GM12875 (cell line): ENCODE results near the gene TTC38.

Experiments
- H3K4me3 ChIP-seq: one replicate; pipeline ENCODE4 v1.5.1; 2011; ENCODE audit warnings: low read depth, low read length, control low read depth
- TF ChIP-seq, protein P1 (sequence below): IDR thresholded peaks from 2 replicates; pipeline ENCODE4 v1.5.1; 2011; ENCODE audit warnings: low read depth, mild to moderate bottlenecking, control low read depth, inconsistent platforms, low read length, moderate library complexity, borderline replicate concordance; ENCODE audit not compliant: insufficient read depth

The TTC38 gene

DNA sequence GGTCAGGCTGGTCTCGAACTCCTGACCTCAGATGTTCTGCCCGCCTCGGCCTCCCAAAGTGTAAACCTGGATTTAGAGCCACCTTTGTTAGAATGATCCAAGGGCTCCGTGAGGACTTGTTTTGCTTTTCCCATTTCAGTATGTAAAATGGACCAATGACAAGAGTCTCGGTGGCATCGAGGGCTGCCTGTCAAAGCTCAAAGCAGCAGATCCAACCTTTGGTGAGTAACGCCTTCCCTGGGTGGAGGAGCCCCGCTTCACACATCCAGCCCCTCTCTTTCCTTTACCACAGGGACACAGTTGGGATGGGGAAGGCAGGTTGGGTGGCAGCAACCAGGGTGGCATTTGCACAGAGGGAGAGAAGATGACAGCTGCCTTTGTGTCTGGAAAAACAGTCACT, 4.4 kb downstream of the TTC38 start:
- no peak overlapping the region for H3K4me3 ChIP-seq
- TF ChIP-seq, protein P1, sequence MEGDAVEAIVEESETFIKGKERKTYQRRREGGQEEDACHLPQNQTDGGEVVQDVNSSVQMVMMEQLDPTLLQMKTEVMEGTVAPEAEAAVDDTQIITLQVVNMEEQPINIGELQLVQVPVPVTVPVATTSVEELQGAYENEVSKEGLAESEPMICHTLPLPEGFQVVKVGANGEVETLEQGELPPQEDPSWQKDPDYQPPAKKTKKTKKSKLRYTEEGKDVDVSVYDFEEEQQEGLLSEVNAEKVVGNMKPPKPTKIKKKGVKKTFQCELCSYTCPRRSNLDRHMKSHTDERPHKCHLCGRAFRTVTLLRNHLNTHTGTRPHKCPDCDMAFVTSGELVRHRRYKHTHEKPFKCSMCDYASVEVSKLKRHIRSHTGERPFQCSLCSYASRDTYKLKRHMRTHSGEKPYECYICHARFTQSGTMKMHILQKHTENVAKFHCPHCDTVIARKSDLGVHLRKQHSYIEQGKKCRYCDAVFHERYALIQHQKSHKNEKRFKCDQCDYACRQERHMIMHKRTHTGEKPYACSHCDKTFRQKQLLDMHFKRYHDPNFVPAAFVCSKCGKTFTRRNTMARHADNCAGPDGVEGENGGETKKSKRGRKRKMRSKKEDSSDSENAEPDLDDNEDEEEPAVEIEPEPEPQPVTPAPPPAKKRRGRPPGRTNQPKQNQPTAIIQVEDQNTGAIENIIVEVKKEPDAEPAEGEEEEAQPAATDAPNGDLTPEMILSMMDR = no peak

DNA sequence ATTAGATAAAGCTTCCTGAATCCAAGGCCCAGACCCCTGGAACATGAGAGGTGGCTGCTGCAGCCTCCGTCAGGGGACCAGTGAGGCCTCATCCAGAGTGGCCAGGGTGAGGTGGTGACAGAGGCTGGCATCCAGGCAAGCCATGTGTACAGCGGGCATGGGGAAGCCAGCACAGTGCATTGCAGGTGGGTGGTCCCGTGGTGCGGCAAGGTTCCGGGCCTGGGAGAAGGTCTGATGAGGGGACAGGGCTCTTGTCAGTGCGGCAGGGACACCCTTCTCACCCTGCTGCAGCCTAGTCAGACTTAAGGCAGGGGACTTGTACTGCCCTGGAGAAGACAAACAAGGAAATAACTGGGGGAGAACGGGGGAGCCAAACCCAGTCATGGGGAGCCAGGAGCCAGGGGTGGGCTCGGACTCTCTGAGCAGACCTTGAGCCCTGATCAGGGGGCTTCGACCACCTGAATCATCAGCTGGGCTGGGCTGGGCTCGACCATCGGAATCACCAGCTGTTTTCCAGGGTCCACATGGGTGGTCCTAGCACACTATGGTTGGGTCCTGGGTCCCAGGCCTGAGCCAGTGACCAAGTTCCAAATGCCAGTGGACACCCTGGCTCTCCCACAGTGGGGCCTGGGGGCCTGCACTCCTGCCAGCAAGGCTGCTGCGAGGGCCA, 5.1 kb downstream of the TTC38 start:
- no peak overlapping the region for H3K4me3 ChIP-seq
- TF ChIP-seq, protein P1 = no peak

DNA sequence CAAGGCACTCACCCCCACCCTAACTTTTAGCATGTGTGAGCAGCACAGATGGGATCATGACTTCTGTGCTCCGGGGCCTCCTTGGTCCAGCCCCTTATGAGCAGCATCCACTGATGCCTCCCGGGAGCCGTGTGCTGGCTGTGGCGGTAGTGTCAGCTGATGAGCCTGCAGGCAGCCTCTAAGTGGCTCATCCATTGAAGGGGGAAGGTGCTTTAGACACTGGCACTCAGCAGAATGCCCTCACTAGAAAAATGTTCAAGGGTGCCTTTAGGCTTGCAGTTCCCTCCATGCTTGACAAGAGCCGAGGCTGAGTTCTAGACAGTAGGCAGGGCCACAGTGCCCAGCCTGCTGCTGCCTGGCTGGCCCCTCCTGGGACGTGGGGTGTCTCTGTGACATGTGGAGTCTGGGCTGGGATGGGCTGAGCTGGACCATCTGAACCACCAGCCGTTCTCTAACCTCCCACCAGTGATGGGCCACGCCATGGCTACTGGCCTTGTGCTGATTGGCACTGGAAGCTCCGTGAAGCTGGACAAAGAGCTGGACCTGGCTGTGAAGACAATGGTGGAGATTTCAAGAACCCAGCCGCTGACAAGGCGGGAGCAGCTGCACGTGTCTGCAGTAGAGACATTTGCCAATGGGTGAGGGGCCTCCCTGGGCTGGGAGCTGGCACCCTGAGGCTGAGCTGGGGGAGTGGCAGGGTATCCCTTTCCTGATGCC, 5.8 kb downstream of the TTC38 start:
- H3K4me3 ChIP-seq = no peak overlapping the region
- TF ChIP-seq, protein P1 = no peak

DNA sequence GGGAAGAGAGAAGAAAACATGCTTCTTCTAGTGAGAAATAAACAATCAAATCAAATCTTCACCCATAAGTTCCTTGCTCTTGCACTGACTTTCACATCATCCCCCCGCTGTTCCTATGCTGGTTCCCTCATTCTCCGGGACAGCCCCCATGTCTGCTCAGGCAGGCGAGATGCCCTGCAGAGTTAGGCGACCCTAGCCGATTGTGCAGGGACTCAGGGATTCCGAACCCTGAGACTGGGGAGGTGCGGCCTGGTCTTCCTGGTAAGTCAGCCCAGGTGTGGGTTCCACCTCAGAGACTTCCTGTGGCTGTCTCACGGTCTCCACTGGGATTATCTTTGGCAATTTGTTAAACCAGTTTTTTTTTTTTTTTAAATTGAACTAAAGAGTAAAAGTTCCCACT, 6.6 kb downstream of the TTC38 start:
- no peak overlapping the region for H3K4me3 ChIP-seq
- TF ChIP-seq, protein P1 = no peak

DNA sequence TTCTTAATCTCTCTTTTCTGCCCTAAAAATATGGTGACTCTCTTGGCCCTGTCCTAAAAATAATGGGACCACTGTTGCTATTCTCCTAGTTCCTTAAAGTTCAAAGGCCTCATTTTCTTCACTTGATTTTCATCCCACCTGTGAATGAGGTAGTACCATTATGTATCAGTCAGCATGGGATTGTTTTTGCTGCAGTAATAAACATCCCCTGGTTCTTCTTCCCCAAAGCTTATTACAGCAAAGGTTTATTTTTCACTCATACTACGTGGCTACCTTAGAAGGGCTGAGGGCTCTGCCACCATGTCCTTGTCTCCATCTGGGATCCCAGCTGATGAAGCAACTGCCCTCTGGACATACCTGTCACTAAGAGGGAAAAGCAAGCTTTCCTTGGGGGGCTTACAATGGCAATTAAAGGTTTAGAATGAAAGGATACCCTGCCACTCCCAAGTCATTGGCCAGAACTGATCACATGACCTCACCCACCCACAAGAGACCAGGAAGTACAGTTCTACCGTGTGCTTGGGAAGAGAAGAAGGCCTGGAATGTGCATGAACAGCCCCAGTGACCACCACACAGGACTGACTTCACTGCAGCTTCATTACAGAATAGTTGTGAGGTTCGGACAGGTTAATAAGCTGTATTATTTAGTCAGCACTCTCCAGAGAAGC, 7.8 kb downstream of the TTC38 start:
- TF ChIP-seq, protein P1 = no peak
- no peak overlapping the region for H3K4me3 ChIP-seq

DNA sequence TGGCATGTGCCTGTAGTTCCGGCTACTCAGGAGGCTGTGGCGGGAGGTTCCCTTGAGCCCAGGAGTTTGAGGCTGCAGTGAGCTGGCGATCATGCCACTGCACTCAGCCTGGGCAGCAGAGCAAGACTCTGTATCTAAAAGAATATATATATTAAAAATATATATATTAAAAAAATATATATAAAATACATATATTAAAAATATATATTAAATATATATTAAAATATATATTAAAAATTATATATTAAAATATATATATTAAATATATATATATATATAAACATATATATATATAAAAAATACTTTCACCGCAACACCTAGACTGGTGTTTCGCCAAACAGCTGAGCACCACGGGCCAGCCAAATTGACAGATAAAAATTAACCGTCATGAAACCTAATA, 8.8 kb downstream of the TTC38 start:
- no peak overlapping the region for H3K4me3 ChIP-seq
- TF ChIP-seq, protein P1 = no peak
